AML-193 (cell line): ENCODE data around the gene MAP4K4.

Experiments
- DNase-seq, 2 experiments: peaks; one replicate each; lab custom pipeline; 2025; lab: John Stamatoyannopoulos, UW

The MAP4K4 gene

GRCh38 chr2:101812226-101812625 lies 114.7 kb downstream of the MAP4K4 start:
- DNase-seq = no peak

- no peak for DNase-seq
Observed at GRCh38 chr2:101814752-101815151, 117.2 kb downstream of the MAP4K4 start.

GRCh38 chr2:101815154-101815553 lies 117.6 kb downstream of the MAP4K4 start:
- DNase-seq = no peak

- DNase-seq = no peak
Observed at GRCh38 chr2:101815739-101816391, 118.4 kb downstream of the MAP4K4 start.

GRCh38 chr2:101816598-101816997 lies 119.1 kb downstream of the MAP4K4 start:
- no peak for DNase-seq

GRCh38 chr2:101817481-101817880 lies 120.0 kb downstream of the MAP4K4 start:
- no peak for DNase-seq

GRCh38 chr2:101818531-101819451 lies 121.3 kb downstream of the MAP4K4 start:
- no peak for DNase-seq

- no peak for DNase-seq
Observed at GRCh38 chr2:101820519-101820918, 123.0 kb downstream of the MAP4K4 start.

GRCh38 chr2:101821059-101821805 lies 123.7 kb downstream of the MAP4K4 start:
- no peak for DNase-seq

GRCh38 chr2:101821828-101822458 lies 124.4 kb downstream of the MAP4K4 start:
- no peak for DNase-seq

- no peak for DNase-seq
Observed at GRCh38 chr2:101823347-101823791, 125.9 kb downstream of the MAP4K4 start.

- no peak for DNase-seq
Observed at GRCh38 chr2:101823859-101824258, 126.4 kb downstream of the MAP4K4 start.

- no peak for DNase-seq
Observed at GRCh38 chr2:101826716-101827115, 129.2 kb downstream of the MAP4K4 start.

- DNase-seq = no peak
Observed at GRCh38 chr2:101827246-101827645, 129.7 kb downstream of the MAP4K4 start.

- DNase-seq = no peak
Observed at GRCh38 chr2:101828257-101828656, 130.8 kb downstream of the MAP4K4 start.

- no peak for DNase-seq
Observed at GRCh38 chr2:101828673-101829334, 131.3 kb downstream of the MAP4K4 start.

- DNase-seq = no peak
Observed at GRCh38 chr2:101829429-101829828, 131.9 kb downstream of the MAP4K4 start.

- no peak for DNase-seq
Observed at GRCh38 chr2:101830146-101830545, 132.6 kb downstream of the MAP4K4 start.

- no peak for DNase-seq
Observed at GRCh38 chr2:101830555-101830954, 133.0 kb downstream of the MAP4K4 start.

- peak; percentile 44 to 55 for DNase-seq
Observed at GRCh38 chr2:101831351-101831865, 133.9 kb downstream of the MAP4K4 start.

GRCh38 chr2:101832114-101832513 lies 134.6 kb downstream of the MAP4K4 start:
- peak; percentile 29 to 35 for DNase-seq
